T-helper 22 cell (primary cell): ENCODE measurements around the gene MAPT.
"Not testable (repeated sequence)": the region's sequence is repeated elsewhere in the genome, so short reads cannot be mapped to it uniquely, and the experiment has no call there.

Source experiments
- DNase-seq: peaks from one replicate; pipeline ENCODE4 v3.0.0-alpha.2; 2020; ENCODE audit warnings: low read depth

Gene MAPT

GRCh38 chr17:45992904-45993303 lies 98.5 kb downstream of the MAPT start:
- no peak for DNase-seq

- no peak for DNase-seq
Observed at GRCh38 chr17:45993962-45994627, 99.7 kb downstream of the MAPT start.

- no peak for DNase-seq
Observed at GRCh38 chr17:45994987-45995386, 100.6 kb downstream of the MAPT start.

GRCh38 chr17:45995627-45996270 lies 101.4 kb downstream of the MAPT start:
- no peak for DNase-seq

- no peak for DNase-seq
Observed at GRCh38 chr17:45996282-45996937, 102.1 kb downstream of the MAPT start.

GRCh38 chr17:45997166-45997565 lies 102.8 kb downstream of the MAPT start:
- DNase-seq: no peak

GRCh38 chr17:45997624-45998023 lies 103.3 kb downstream of the MAPT start:
- no peak for DNase-seq

- no peak for DNase-seq
Observed at GRCh38 chr17:45998987-45999899, 104.9 kb downstream of the MAPT start, which contains the start of gene STH. Gene STH, plus strand, starts transcription at chr17:45999250. Its CDS starts 30 bp downstream, at chr17:45999280.

GRCh38 chr17:45999900-46000290 lies 105.5 kb downstream of the MAPT start:
- DNase-seq: no peak

- no peak for DNase-seq
Observed at GRCh38 chr17:46000292-46000691, 105.9 kb downstream of the MAPT start.

- no peak for DNase-seq
Observed at GRCh38 chr17:46000757-46001156, 106.4 kb downstream of the MAPT start.

- DNase-seq: no peak
Observed at GRCh38 chr17:46001390-46002310, 107.3 kb downstream of the MAPT start.

- DNase-seq: peak; percentile 27
Observed at GRCh38 chr17:46002311-46002972, 108.1 kb downstream of the MAPT start.

- no peak for DNase-seq
Observed at GRCh38 chr17:46002973-46003316, 108.6 kb downstream of the MAPT start.

GRCh38 chr17:46003907-46004748 lies 109.8 kb downstream of the MAPT start:
- DNase-seq: no peak

GRCh38 chr17:46006082-46006481 lies 111.7 kb downstream of the MAPT start:
- not testable (repeated sequence) for DNase-seq

GRCh38 chr17:46007461-46007965 lies 113.2 kb downstream of the MAPT start:
- DNase-seq: no peak

- no peak for DNase-seq
Observed at GRCh38 chr17:46008591-46008990, 114.2 kb downstream of the MAPT start.
